H9 (cell line): ENCODE measurements around the gene NLRX1. TPM values are rescaled to one million over a fixed set of nuclear protein-coding genes. Genes with fewer than 3 reads are reported as not detected.

Experiments used
- DNase-seq: peaks from one replicate; pipeline ENCODE4 v3.0.0-alpha.2; 2017
- H2AFZ ChIP-seq: one replicate; pipeline ENCODE4 v1.6.1; 2013; ENCODE audit warnings: mild to moderate bottlenecking, low read length, control low read depth, moderate library complexity
- H2AK5ac ChIP-seq: 2 replicates; pipeline ENCODE4 v1.6.1; 2013; ENCODE audit warnings: low read length, control low read depth, mixed read lengths; ENCODE audit not compliant: insufficient read length
- H2BK120ac ChIP-seq: one replicate; pipeline ENCODE4 v1.6.1; 2013; ENCODE audit warnings: low read depth, mild to moderate bottlenecking, low read length, control low read depth, inconsistent platforms; ENCODE audit not compliant: poor library complexity, severe bottlenecking
- H2BK12ac ChIP-seq: 2 replicates; pipeline ENCODE4 v1.6.1; 2013; ENCODE audit warnings: low read length, control low read depth, mixed read lengths, low read depth; ENCODE audit not compliant: insufficient read length
- H2BK15ac ChIP-seq: 2 replicates; pipeline ENCODE4 v1.6.1; 2013; ENCODE audit warnings: low read depth, low read length, control low read depth
- H2BK20ac ChIP-seq: one replicate; pipeline ENCODE4 v1.6.1; 2013; ENCODE audit warnings: low read depth, mild to moderate bottlenecking, low read length, control low read depth, inconsistent platforms; ENCODE audit not compliant: poor library complexity, severe bottlenecking
- H2BK5ac ChIP-seq: 2 replicates; pipeline ENCODE4 v1.6.1; 2013; ENCODE audit warnings: low read length, control low read depth, mixed read lengths; ENCODE audit not compliant: insufficient read length
- H3K14ac ChIP-seq: 2 replicates; pipeline ENCODE4 v1.6.1; 2013; ENCODE audit warnings: low read length, control low read depth; ENCODE audit not compliant: insufficient read depth
- H3K18ac ChIP-seq: 2 replicates; pipeline ENCODE4 v1.6.1; 2013; ENCODE audit warnings: low read depth, mild to moderate bottlenecking, mixed read lengths, low read length, control low read depth; ENCODE audit not compliant: insufficient read length
- H3K23ac ChIP-seq: 2 replicates; pipeline ENCODE4 v1.6.1; 2013; ENCODE audit warnings: low read length, control low read depth, mixed read lengths, low read depth; ENCODE audit not compliant: insufficient read length
- H3K23me2 ChIP-seq: 2 replicates; pipeline ENCODE4 v1.6.1; 2013; ENCODE audit warnings: low read depth, mild to moderate bottlenecking, mixed read lengths, low read length, control low read depth; ENCODE audit not compliant: insufficient read length, poor library complexity, severe bottlenecking
- H3K27ac ChIP-seq: 2 replicates; pipeline ENCODE4 v1.5.1; 2013; ENCODE audit warnings: low read length, control low read depth, mixed read lengths, low read depth; ENCODE audit not compliant: insufficient read length
- H3K27me3 ChIP-seq: 2 replicates; pipeline ENCODE4 v1.6.1; 2013; ENCODE audit warnings: low read length, control low read depth, inconsistent platforms; ENCODE audit not compliant: insufficient read depth
- H3K4ac ChIP-seq: 2 replicates; pipeline ENCODE4 v1.6.1; 2013; ENCODE audit warnings: low read depth, mild to moderate bottlenecking, control low read depth, inconsistent platforms, low read length, moderate library complexity
- H3K4me1 ChIP-seq: 2 replicates; pipeline ENCODE4 v1.6.1; 2013; ENCODE audit warnings: low read length, control low read depth, inconsistent platforms; ENCODE audit not compliant: insufficient read depth
- H3K4me2 ChIP-seq: 2 replicates; pipeline ENCODE4 v1.6.1; 2013; ENCODE audit warnings: low read length, control low read depth, mixed read lengths; ENCODE audit not compliant: insufficient read length, insufficient read depth
- H3K56ac ChIP-seq: 2 replicates; pipeline ENCODE4 v1.6.1; 2013; ENCODE audit warnings: low read depth, mild to moderate bottlenecking, mixed read lengths, low read length, control low read depth; ENCODE audit not compliant: insufficient read length
- H3K79me1 ChIP-seq: 2 replicates; pipeline ENCODE4 v1.6.1; 2013; ENCODE audit warnings: low read depth, mild to moderate bottlenecking, moderate library complexity, low read length, control low read depth, inconsistent platforms; ENCODE audit not compliant: insufficient read depth, poor library complexity, severe bottlenecking
- H3K79me2 ChIP-seq: 2 replicates; pipeline ENCODE4 v1.6.1; 2013; ENCODE audit warnings: low read length, control low read depth, inconsistent platforms; ENCODE audit not compliant: insufficient read depth
- H3K9ac ChIP-seq: 2 replicates; pipeline ENCODE4 v1.6.1; 2013; ENCODE audit warnings: low read length, control low read depth, mixed read lengths; ENCODE audit not compliant: insufficient read length; ENCODE audit errors: extremely low read depth
- H3K9me3 ChIP-seq: one replicate; pipeline ENCODE4 v1.6.1; 2013; ENCODE audit warnings: low read depth, low read length, inconsistent platforms; ENCODE audit not compliant: control insufficient read depth
- H3T11ph ChIP-seq: one replicate; pipeline ENCODE4 v1.6.1; 2013; ENCODE audit warnings: mild to moderate bottlenecking, low read length, control low read depth, inconsistent platforms
- H4K20me1 ChIP-seq: one replicate; pipeline ENCODE4 v1.6.1; 2013; ENCODE audit not compliant: control insufficient read depth, insufficient read length, insufficient read depth
- H4K5ac ChIP-seq: 2 replicates; pipeline ENCODE4 v1.6.1; 2013; ENCODE audit warnings: low read depth, mild to moderate bottlenecking, mixed read lengths, low read length, control low read depth; ENCODE audit not compliant: insufficient read length
- H4K8ac ChIP-seq: replicated peaks from 2 replicates; pipeline ENCODE4 v1.6.1; 2013; ENCODE audit warnings: low read length, control low read depth, mixed read lengths, low read depth; ENCODE audit not compliant: insufficient read length
- H4K91ac ChIP-seq: 2 replicates; pipeline ENCODE4 v1.6.1; 2013; ENCODE audit warnings: low read depth, mild to moderate bottlenecking, moderate library complexity, mixed read lengths, low read length, control low read depth; ENCODE audit not compliant: insufficient read length
- H3K27ac Mint-ChIP-seq, 3 experiments: 2 replicates in 2 of 3; 3 replicates in 1 of 3; pipeline ENCODE4 v1.8.0; 2020 to 2021; ENCODE audit warnings: mixed read lengths in 3 of 3, mild to moderate bottlenecking in 1 of 3, moderate library complexity in 1 of 3
- H3K27me3 Mint-ChIP-seq: 2 replicates; pipeline ENCODE4 v1.8.0; 2021; ENCODE audit warnings: low read depth, mild to moderate bottlenecking, moderate library complexity, mixed read lengths
- H3K36me3 Mint-ChIP-seq, 3 experiments: 2 replicates in 2 of 3; 3 replicates in 1 of 3; pipeline ENCODE4 v1.8.0; 2020 to 2021; ENCODE audit warnings: low read depth in 3 of 3, mixed read lengths in 3 of 3; ENCODE audit not compliant: insufficient read depth in 1 of 3
- H3K4me1 Mint-ChIP-seq, 2 experiments: 2 replicates each; pipeline ENCODE4 v1.8.0; 2020; ENCODE audit warnings: mixed read lengths in 2 of 2
- H3K4me3 Mint-ChIP-seq, 2 experiments: 2 replicates in 1 of 2; 3 replicates in 1 of 2; pipeline ENCODE4 v1.8.0; 2020 to 2021; ENCODE audit warnings: mild to moderate bottlenecking in 2 of 2, mixed read lengths in 2 of 2, moderate library complexity in 1 of 2
- H3K9me3 Mint-ChIP-seq, 2 experiments: 2 replicates in 1 of 2; 3 replicates in 1 of 2; pipeline ENCODE4 v1.8.0; 2020; ENCODE audit warnings: mild to moderate bottlenecking in 2 of 2, mixed read lengths in 2 of 2, moderate library complexity in 1 of 2
- CTCF ChIP-seq: fragments of 200-600 bp; sonication (generic); conservative IDR thresholded peaks from 3 replicates; pipeline ENCODE4 v1.8.0; 2021; ENCODE audit warnings: antibody characterized with exemption, mild to moderate bottlenecking
- WGBS: extraction: QIAGEN DNeasy Blood & Tissue Kit; methylation state at CpG from one replicate; pipeline ENCODE4 v1.1.7; 2013; ENCODE audit warnings: missing lambda C conversion rate, low lambda C conversion rate, mixed read lengths; ENCODE audit not compliant: insufficient read length; ENCODE audit errors: extremely low coverage; 5-methylcytosine and 5-hydroxymethylcytosine counted together
- total RNA-seq: library from RNA; stranded (reverse); gene quantifications from 2 replicates; pipeline ENCODE4 v1.2.1, GENCODE V29; 2021

The NLRX1 gene
- total RNA-seq, 1 experiment from 2014 or later = 18.2 TPM

- H3K9me3 Mint-ChIP-seq = no peaks in the 10 kb centered on the region
- H3K23ac ChIP-seq = no peak within 1 kb of the TSS
- H4K8ac ChIP-seq = no peak within 1 kb of the TSS
- peak; percentile 44 for DNase-seq
- H4K5ac ChIP-seq = no peak within 1 kb of the TSS
- peak within 1 kb of the TSS; percentile 83 for H3K4me2 ChIP-seq
- H3K14ac ChIP-seq = no peak within 1 kb of the TSS; the same call in 1 of the 2 replicates
- H3K4ac ChIP-seq = no peak within 1 kb of the TSS
- H3K4me3 Mint-ChIP-seq = peak within 1 kb of the TSS; percentile 68 to 88
- no peak within 1 kb of the TSS for H2BK20ac ChIP-seq
- WGBS = no CpG with 5 or more reads among the region's 73 CpGs
- H4K91ac ChIP-seq = no peak within 1 kb of the TSS
- H4K20me1 ChIP-seq = no peaks in the 10 kb centered on the region
- H3K18ac ChIP-seq = no peak within 1 kb of the TSS
- no peak within 1 kb of the TSS for H2BK120ac ChIP-seq
- no peaks in the 10 kb centered on the region; the same call in 1 of the 2 replicates for H3K4me1 ChIP-seq
- H3K27me3 ChIP-seq = peaks cover 20% of the 10 kb centered on the region
- H3K9ac ChIP-seq = peak within 1 kb of the TSS; percentile 9
- no peak within 1 kb of the TSS for H2BK12ac ChIP-seq
- H3K27ac Mint-ChIP-seq = no peak within 1 kb of the TSS
- H2BK15ac ChIP-seq = no peak within 1 kb of the TSS
- no peak for TF ChIP-seq CTCF
- H3K23me2 ChIP-seq = peaks cover 16% of the 10 kb centered on the region
- H3K79me1 ChIP-seq = no peaks in the 10 kb centered on the region
- no peak within 1 kb of the TSS for H3K27ac ChIP-seq
- no peak within 1 kb of the TSS for H3K56ac ChIP-seq
- no peak within 1 kb of the TSS for H2AK5ac ChIP-seq
- H3K27me3 Mint-ChIP-seq = peaks cover 78% of the 10 kb centered on the region
- no peaks in the 10 kb centered on the region; a peak in 2 of 7 replicates for H3K36me3 Mint-ChIP-seq
- no peaks in the 10 kb centered on the region for H3K9me3 ChIP-seq
- H2BK5ac ChIP-seq = no peak within 1 kb of the TSS
- no peaks in the 10 kb centered on the region for H3K79me2 ChIP-seq
- no peak within 1 kb of the TSS for H2AFZ ChIP-seq
- H3T11ph ChIP-seq = no peak within 1 kb of the TSS
- peaks cover 21 to 37% of the 10 kb centered on the region in 2 experiments for H3K4me1 Mint-ChIP-seq
Measured at GRCh38 chr11:119149018-119149785, 19.3 kb upstream of the NLRX1 start, which contains the start of gene ABCG4. Gene ABCG4 (plus strand): TSS chr11:119149052. CDS start chr11:119149966, 914 bp downstream.
